ELF-1 (cell line): ENCODE results near the gene DOC2A.
"Not testable (repeated sequence)": the region's sequence is repeated elsewhere in the genome, so short reads cannot be mapped to it uniquely, and the experiment has no call there.

Source experiments
- DNase-seq: peaks from one replicate; pipeline ENCODE4 v3.0.0-alpha.2; 2016; ENCODE audit warnings: low read depth, low spot score

The DOC2A gene

DNA sequence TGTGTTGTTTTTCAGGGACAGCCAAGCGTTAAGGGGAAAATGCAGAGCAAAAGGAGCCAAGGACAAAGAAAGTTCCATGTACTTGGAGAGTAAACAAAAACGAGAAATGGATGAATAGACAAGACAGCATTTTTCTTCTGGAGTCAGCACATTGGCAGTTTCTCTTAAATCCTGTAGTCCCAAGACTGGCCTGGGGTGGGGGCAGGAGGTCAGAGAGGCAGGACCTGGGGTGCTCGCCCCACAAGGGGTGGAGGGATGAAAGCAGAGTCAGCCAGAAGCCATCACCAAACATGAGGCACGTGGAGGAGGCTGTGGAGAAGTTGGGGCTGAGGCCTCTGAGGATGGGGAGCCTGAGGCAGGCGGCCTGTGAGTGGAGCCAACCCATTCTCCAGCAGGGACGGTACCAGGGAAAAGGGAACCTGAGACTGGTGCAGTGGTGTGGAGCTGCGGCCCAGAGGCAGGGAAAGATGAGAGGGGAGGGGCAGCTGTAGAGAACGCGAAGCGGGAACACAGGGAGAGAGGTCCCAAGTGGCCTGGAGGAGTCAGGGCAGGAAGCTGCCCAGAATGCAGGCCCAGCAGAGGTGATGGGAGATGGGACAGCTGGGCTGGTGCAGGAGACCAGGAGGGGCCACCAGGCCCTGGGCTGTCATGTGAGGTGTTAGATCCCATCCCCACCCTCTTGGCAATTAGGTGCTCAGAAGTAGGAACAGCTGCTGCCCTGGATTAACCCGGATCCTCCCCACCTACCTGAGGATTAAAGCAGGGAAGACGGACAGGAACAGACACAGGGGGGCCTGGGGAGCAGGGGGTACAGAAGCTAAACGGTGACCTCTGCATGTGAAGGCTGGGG lies 17.0 kb upstream of the DOC2A start:
- no peak for DNase-seq

DNA sequence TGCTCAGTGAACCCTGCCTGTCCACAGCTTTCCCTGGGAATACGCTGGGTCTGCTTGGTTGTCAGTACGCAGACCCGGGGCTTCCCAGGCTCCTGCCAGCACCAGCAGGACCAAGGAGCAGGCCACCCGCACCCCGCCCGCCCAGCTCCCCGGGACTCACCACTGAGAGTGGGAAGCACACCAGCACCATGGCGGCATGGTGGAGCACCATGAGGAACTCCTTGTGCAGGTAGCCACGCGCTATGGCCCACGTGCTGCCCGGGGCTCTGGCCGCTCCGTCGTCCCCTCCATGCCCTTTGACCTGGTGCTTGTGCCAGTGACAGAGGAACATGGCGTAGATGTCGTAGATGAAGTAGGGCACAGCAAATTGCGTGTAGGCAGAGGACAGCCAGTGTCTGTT lies 15.6 kb upstream of the DOC2A start:
- no peak for DNase-seq

DNA sequence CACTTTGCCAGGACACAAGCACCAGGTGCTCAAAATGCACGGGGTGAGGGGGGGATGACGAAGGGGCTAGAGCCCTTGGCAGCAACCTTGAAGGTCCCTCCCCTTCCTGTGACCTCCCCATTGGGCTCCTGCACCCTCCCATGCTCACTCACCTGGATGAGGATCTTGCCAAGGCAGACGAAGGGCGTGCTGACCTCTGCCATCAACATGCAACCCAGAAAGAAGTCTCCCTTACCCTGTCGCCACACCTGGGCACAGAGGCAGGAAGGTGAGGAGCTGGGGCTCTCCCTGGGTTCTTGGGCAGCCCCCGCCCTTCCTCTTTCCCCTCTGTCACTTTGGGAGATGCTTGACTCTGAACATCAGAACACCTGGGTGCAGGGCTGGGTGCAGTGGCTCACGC lies 14.7 kb upstream of the DOC2A start:
- DNase-seq = no peak

DNA sequence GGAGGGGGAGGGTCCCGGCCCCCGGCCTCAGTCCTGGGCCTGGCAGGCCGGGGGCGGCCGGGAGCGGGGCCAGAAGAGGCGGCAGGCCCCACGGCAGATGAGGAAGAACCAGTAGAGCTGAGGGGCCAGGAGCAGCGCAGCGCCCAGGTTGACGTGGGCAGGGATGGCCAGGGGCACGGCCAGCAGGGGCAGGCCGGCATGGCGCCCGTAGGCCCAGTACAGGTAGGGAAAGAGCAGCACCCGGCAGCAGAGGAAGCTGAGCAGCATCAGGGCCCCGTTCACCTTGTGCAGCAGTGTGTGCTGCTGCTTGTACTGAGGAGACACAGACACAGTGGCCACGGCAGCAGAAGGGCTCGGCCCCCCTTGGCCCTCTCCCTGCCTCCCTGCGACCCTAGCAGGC lies 14.3 kb upstream of the DOC2A start:
- no peak for DNase-seq

DNA sequence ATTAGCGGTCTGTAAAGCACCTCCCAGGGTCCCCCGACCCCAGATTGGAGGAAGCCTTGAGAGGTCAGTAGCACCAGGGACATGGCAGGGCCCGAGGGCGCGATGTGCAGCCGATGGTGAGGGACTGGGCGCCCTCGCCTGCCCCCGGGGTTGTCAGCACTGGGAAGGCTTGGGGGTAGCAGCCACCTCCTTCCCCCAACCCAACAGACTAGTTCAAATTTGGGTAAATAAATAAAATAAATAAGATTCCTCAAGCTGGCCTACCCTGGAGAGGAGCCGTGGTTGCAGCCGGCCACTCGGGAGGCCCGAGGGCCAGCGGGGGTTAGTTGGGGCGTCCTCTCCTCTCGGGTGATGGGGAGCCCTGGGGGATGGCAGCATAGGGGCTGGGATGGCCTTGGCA lies 13.6 kb upstream of the DOC2A start:
- no peak for DNase-seq

DNA sequence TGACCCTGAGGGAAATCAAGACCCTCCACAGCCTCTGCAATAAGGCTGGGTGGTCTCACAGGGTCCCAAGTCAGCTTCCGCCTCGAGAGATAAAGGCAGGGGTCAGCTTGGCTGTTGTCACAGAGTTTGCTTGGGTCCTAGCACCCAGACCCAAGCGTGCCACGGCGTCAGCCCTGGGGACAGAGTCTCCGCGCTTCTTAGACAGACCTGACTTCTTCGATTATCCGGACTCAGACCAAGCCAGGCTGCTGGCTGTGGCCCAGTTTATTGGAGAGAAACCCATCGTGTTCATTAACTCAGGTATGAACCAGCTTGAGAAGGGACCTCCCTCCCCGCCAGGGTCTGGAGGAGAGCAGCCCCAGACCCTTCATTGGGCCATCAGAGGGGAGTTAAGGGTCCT lies 12.8 kb upstream of the DOC2A start:
- no peak for DNase-seq

DNA sequence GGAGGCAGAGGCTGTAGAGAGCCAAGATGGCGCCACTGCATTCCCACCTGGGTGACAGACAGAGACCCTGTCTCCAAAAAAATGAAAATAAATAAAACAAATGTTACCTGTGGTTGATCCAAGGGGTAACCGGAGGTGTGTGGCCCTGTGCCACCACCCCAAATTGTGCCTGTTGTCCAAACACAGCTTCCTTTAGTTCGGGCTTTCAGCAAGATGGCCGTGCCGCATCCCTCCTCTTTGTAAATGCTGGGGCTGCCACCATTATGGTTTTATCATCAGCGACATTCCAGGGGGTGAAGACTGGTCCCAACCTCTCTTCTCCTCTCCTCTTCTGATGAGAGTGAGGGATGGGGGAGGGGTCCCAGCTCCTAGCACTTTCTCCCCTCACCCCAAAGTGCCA lies 12.1 kb upstream of the DOC2A start, which contains the start of gene C16orf92:
Gene C16orf92, plus strand, starts transcription at position 312 of the 400 bp plus-strand sequence. CDS start 143 bp downstream, outside the sequence.
- DNase-seq = no peak

DNA sequence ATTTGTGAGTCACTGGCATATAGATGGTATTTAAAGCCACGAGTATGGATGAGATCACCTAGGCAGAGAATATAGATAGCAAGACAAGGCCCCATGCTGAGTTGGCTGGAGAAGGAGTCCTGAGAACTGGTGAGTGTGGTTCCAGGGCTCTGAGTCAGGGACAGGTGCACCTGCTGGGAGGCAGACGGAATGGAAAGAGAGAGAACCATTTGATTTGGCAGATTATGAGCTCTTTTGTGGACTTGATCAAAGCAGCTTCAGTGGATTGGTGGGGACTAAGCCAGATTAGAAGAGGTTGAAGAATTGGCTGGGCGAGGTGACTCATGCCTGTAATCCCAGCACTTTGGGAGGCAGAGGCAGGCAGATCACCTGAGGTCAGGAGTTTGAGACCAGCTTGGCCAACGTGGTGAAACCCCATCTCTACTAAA lies 7.9 kb upstream of the DOC2A start:
- DNase-seq = no peak

DNA sequence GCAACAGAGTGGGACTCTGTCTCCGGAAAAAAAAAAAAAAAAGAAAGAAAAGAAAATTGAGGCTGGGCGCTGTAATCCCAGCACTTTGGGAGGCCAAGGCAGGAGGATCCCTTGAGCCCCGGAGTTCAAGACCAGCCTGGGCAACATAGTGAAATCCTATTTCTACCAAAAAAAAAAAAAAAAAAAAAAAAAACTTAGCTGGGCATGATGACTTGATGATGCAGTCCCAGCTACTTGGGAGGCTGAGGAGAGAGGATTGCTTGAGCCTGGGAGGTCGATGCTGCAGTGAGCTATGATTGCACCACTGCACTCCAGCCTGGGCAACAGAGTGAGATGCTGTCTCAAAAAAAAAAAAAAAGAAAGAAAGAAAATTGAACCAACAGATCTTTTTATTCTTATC lies 7.1 kb upstream of the DOC2A start:
- DNase-seq = not testable (repeated sequence)

DNA sequence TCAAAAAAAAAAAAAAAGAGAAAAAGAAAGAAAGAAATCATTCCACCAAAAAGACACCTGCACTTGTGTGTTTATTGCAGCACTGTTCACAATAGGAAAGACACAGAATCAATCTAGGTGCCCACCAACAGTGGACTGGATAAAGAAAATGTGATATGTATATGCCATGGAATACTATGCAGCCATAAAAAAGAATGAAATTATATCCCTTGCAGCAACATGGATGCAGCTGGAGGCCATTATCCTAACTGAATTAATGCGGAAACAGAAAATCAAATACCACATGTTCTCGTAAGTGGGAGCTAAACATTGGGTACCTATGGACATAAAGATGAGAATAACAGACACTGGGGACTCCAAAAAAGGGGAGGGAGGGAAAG lies 6.4 kb upstream of the DOC2A start:
- no peak for DNase-seq

DNA sequence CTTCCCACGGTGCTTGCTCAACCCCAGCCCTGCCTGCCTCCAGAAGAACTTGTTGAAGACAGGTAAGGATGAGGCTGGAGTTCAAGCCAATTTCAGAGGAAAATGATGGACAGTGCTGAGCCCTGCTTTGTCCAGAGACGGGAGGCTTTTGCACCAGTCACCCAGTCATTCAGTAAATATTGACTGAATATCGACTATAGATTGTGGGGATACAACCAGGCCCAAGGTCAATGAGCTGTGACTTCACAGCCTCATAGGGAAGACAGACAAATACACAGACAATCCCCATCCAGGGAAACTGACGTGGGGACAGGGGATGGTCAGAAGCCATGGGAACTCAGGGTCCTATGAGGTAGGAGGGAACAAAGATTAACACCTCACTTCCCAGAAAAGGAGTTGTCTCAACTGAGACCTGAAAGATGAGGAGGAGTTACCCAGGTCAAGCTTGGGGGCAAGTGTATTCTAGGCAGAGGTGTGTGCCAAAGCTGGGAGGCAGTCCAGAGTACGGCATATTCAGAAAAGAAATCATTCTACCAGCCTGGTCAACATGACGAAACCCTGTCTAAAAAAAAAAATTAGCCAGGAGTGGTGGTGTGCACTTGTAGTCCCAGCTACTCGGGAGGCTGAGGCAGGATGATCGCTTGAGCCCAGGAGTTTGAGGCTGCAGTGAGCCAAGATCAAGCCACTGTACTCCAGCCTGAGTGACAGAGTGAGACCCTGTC lies 5.9 kb upstream of the DOC2A start:
- no peak for DNase-seq

DNA sequence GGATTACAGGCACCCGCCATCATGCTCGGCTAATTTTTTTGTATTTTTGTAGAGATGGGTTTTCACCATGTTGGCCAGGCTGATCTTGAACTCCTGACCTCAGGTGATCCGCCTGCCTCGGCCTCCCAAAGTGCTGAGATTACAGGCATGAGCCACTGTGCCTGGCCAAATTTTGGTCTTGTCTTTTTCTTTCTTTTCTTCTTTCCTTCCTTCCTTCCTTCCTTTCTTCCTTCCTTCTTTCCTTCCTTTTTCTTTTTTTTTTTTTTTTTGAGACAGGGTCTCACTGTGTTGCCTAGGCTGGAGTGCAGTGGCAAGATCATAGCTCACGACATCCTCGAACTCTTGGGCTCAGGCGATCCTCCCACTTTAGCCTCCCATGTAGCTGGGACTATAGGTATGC lies 4.6 kb upstream of the DOC2A start:
- not testable (repeated sequence) for DNase-seq

DNA sequence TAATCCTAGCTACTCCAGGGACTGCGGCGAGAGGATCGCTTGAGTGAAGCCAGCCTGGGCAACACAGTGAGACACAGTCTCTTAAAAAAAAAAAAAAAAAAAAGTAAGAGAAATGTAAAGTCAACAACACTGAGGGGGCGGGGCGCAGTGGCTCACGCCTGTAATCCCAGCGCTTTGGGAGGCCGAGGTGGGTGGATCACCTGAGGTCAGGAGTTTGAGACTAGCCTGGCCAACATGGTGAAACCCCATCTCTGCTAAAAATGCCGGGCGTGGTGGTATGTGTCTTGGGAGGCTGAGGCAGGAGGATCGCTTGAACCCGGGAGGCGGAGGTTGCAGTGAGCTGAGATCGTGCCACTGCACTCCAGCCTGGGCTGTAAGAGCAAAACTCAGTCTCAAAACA lies 1.8 kb upstream of the DOC2A start:
- DNase-seq = not testable (repeated sequence)

DNA sequence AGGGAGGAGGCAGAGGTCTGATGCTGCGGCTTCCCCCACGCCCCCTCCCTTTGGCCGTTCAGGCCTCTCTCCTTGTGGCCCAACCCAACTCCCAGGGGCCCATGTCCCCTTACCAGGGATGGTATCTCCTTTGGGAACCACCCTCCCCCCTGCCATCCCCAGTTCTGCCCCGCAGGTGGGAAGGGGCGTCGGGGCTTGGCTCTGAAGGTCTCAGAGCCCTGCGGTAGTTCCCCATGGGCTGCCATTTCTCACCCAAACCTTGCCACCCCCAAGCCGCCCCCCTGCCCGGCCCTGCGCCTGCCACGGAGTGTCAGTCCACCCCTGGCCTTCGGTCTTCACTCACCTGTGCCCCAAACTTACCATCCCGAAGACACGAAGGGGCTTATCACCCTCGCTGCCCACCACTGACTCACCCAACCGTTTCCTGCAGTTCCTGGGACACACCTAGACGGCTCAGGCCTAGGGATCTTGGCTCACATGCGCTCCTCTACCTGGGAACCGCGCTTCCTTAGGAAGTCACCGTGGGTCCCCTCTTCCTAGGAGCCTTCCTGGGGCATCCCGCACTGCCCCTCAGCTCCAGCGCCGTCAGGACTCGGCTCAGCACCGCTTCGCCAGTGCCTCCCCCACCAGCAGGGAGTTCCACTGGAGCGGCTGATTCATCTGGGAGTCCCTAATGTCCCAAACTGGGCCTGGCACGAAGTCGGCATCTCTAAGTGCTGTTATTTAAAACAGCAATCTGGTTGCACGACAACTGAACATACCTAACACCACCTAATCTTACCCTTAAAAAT lies 1.1 kb upstream of the DOC2A start:
- DNase-seq = no peak

DNA sequence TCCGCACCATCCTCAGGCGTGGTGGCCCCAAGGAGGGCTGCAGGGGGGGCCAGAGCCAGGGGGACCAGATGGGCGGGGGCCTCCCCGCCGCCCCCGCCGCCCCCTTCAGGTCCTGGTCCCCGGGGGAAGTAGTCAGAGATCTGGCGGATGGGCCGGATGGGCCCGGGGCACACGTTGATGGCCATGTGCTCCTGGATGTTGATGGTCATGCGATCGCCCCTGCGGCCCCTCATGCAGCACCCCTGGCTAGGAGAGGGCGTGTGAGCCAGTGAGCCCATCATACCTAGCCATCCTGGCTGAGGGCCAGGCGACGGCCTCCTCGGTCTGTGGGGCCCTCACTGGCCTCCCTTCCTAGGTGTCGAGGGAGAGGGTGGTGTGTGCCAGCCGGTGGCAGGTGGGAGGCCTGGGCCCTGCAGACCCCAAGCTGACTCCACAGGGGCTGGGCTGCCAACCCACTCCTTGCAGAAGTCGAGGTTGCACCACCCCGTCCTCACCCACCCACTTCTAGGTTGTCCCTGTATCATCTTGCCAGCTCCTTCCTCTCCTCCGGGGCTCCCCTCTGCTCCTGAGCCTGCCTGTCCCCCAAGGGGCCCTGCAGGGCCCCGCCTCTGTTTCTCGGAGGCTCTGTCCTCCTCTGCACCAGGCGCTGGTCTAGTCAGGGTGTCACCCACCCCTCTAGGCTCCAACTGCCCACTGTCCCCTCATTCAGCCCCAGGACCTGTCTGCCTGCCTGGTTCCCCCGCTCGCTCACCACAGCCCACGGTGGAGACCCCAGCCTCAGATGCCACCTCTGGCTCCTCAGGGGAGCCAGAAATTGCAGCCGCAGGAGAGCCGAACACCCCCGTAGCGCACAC lies 610 bp downstream of the DOC2A start:
- DNase-seq = no peak

DNA sequence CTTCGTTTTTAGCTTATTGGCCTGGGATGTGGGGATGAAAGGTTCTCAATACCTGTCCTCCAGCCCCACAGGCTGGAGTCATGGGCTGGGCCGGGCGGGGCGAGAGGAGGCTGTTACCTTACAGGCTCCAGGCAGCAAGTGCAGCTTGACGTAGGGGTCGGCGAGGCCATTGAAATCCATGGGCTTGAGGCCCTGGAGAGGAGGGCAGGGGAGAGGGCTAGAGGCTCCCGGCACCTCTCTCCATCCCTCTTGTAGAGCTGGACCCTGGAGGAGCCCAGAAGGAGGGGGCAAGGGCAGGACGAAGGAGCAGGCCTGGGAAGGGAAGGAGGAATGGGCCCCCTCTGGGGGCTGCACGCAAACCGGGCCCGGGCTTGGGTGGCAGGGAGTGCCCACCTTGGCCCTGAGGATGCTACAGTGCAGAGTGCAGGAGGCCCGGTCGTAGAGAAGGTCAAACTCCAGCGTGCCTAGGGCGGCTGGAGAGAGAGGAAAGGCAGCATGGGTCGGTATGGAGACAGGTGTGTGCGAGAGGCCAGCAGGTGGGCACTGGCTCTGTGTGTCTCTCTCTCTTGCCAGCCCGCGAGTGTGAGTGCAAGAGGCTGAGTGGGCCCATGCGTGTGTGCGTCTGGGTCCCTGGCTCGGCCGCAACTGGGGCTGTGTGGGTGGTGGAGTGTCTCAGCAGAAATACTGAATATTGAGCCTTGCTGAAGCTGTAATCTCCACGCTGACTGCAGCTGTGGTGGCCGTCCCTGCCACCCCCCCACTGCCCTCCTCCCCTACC lies 1.6 kb downstream of the DOC2A start:
- no peak for DNase-seq

DNA sequence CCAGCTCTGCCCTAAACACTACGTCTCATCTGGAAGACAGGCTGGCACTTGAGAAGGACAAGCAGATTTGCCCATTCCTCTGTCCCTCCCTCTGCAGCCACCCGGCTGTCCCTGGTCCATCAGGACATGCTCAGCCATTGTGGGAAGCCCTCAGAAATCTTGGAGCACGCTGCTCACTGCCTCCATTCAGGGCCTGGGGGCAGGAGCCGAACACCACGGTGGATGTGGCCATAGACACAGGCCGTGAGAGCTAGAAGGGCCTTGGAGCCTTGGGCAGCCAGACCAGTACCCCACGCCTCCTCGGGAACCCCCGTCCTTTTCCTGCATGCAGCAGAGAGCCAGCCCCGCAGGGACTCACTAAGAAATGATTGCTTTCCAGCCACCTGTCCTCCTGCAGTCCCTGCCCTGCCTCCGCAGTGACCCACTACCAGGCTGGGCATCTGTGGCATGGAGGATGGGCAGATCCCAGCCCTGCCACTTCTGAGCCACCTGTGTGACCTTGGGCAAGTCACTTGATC lies 3.4 kb downstream of the DOC2A start:
- no peak for DNase-seq

DNA sequence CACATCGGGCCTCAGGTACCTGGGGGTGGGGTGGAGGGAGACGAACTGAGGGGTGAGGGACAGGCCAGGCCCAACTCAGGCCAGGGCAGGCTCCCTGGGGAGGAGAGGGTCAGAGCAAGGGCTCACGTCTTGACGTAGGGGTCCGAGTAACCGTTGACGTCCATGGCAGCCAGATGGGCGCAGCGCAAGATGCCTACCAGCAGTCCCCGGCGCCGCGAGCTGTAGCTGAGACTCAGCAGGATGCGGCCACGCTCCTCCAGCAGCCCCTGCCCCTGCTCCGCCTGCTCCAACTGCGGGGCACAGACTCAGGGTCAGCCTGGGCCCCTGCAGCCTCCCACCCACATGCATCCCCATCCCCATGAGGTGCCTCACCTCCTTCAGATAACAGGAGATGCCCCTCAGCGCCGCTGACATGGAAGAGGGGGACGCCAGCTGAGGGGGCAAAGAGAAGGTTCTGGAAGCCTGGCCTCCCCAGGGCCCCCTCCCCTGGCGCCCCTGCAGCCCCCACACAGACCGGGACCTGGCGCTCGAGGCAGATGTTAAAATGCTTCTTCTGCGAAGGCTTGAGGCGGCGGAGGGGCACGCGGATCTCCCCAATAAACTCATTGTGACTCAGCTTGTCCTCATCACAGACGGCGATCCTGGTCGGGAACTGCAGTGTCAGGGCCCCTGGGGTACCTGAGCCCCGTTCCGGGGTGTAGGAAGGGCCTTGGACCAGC lies 4.0 kb downstream of the DOC2A start:
- DNase-seq = no peak

DNA sequence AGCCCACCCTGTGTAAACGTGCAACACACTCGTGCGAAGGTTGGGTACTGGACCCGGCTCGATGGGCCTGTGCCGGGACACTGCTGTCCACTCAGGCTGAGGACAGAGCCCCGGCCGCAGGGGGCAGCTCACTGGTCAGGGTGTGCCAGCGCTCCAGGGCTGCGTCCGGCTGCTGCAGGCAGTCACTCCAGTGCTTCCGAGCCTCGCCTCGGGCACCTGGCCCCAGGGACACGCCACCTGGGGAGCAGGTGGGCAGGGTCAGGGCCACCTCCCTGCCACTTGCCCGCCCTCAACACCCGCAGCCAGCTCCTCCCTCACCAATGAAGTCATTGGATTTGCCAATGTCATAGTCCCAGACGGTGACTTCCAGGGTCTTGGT lies 4.7 kb downstream of the DOC2A start:
- DNase-seq = no peak
